NK-92 (cell line): Measurements from ENCODE around the gene SGSM2.
A peak's percentile ranks its signal among the peaks of the same experiment; 100 is the strongest.
"Not testable (repeated sequence)": the region's sequence is repeated elsewhere in the genome, so short reads cannot be mapped to it uniquely, and the experiment has no call there.

ENCODE experiments used
- DNase-seq: peaks from one replicate; lab custom pipeline; 2025; ENCODE audit not compliant: unreplicated experiment; lab: John Stamatoyannopoulos, UW

Gene SGSM2

GRCh38 chr17:2336852-2337543 is at the start of gene SGSM2:
Gene SGSM2 (plus strand): TSS chr17:2337501. CDS start chr17:2337689, 188 bp downstream.
- no peak for DNase-seq

GRCh38 chr17:2289878-2290478 is 47.3 kb upstream of the SGSM2 start:
- DNase-seq = no peak

GRCh38 chr17:2292100-2292499 is 45.2 kb upstream of the SGSM2 start:
- no peak for DNase-seq

GRCh38 chr17:2295575-2295974 is 41.7 kb upstream of the SGSM2 start:
- DNase-seq = no peak

- DNase-seq = no peak
These were observed 40.3 kb upstream of the SGSM2 start for GRCh38 chr17:2297023-2297422.

- no peak for DNase-seq
These were observed 38.2 kb upstream of the SGSM2 start for GRCh38 chr17:2299136-2299535.

- DNase-seq = no peak
These were observed 37.5 kb upstream of the SGSM2 start for GRCh38 chr17:2299756-2300155.

- DNase-seq = no peak
These were observed 34.5 kb upstream of the SGSM2 start for GRCh38 chr17:2302778-2303203.

- peak; percentile 72 for DNase-seq
These were observed 33.8 kb upstream of the SGSM2 start, which contains the start of the genes SMG6 and SRR for GRCh38 chr17:2303204-2304188. Gene SMG6 (minus strand): TSS chr17:2303785. CDS start chr17:2303720, 65 bp downstream. Gene SRR (plus strand): TSS chr17:2303950. CDS start chr17:2315561, 11,611 bp downstream.

GRCh38 chr17:2304931-2305330 is 32.4 kb upstream of the SGSM2 start:
- DNase-seq = no peak

- no peak for DNase-seq
These were observed 27.8 kb upstream of the SGSM2 start for GRCh38 chr17:2309338-2310154.

- no peak for DNase-seq
These were observed 24.6 kb upstream of the SGSM2 start for GRCh38 chr17:2312736-2313135.

- DNase-seq = not testable (repeated sequence)
These were observed 20.4 kb upstream of the SGSM2 start for GRCh38 chr17:2316916-2317205.

- DNase-seq = no peak
These were observed 19.5 kb upstream of the SGSM2 start for GRCh38 chr17:2317796-2318195.

GRCh38 chr17:2319051-2319450 is 18.2 kb upstream of the SGSM2 start:
- DNase-seq = no peak

- DNase-seq = no peak
These were observed 15.9 kb upstream of the SGSM2 start for GRCh38 chr17:2321399-2321798.

GRCh38 chr17:2323629-2324314 is 13.5 kb upstream of the SGSM2 start:
- DNase-seq = no peak

GRCh38 chr17:2331303-2331702 is 6.0 kb upstream of the SGSM2 start:
- DNase-seq = no peak

GRCh38 chr17:2335726-2336214 is 1.5 kb upstream of the SGSM2 start:
- DNase-seq = no peak
